Panc1 (cell line): ENCODE results near the gene SLC22A5. TPM values are rescaled to one million over a fixed set of nuclear protein-coding genes. Genes with fewer than 3 reads are reported as not detected.

ENCODE experiments used
- ATAC-seq: fragments of 200-7000 bp; cut with Tn5 transposase; 2 replicates; pipeline ENCODE4 v1.9.1; 2020; ENCODE audit warnings: mild to moderate bottlenecking, moderate library complexity
- BruUV-seq: library from RNA; stranded (reverse); fragments of 400-500 nt; replicated peaks from 2 replicates; lab custom pipeline; 2021; lab: Mats Ljungman, UMichigan
- CTCF ChIA-PET: fragments of 300-600 bp; sonication (Branson Sonifier 250); formaldehyde crosslinking; loops from one replicate; lab custom pipeline; 2022; ENCODE audit warnings: antibody characterized with exemption; lab: Charles Lee
- POLR2A ChIA-PET: fragments of 300-600 bp; sonication (Branson Sonifier 250); formaldehyde crosslinking; loops from one replicate; lab custom pipeline; 2022; ENCODE audit warnings: antibody characterized with exemption; lab: Charles Lee
- DNase-seq: peaks from one replicate; pipeline ENCODE4 v3.0.0-alpha.2; 2010; ENCODE audit warnings: low read depth, low spot score
- H3K27ac ChIP-seq: 2 replicates; pipeline ENCODE4 v1.5.1; 2011; ENCODE audit warnings: mild to moderate bottlenecking, low read length, inconsistent platforms
- H3K27me3 ChIP-seq: fragments of 200-500 bp; sonication (Bioruptor generic); 2 replicates; pipeline ENCODE4 v1.6.0; 2014; ENCODE audit warnings: low read length, inconsistent platforms; ENCODE audit not compliant: control insufficient read depth, insufficient read depth
- H3K36me3 ChIP-seq: fragments of 200-500 bp; sonication (Bioruptor generic); 2 replicates; pipeline ENCODE4 v1.5.1; 2014; ENCODE audit warnings: inconsistent platforms, mild to moderate bottlenecking, low read length, moderate library complexity; ENCODE audit not compliant: control insufficient read depth, insufficient read depth
- H3K4me1 ChIP-seq: 2 replicates; pipeline ENCODE4 v1.5.1; 2011; ENCODE audit warnings: inconsistent platforms, mild to moderate bottlenecking, low read length, moderate library complexity; ENCODE audit not compliant: control insufficient read depth, insufficient read depth
- H3K4me3 ChIP-seq, 2 experiments: 2 replicates each; pipeline ENCODE4 v1.5.1; 2011 to 2012; ENCODE audit warnings: low read depth in 2 of 2, low read length in 2 of 2, mild to moderate bottlenecking in 2 of 2, inconsistent platforms in 1 of 2, moderate library complexity in 1 of 2
- H3K9me3 ChIP-seq: fragments of 200-500 bp; sonication (Bioruptor generic); 2 replicates; pipeline ENCODE4 v1.5.1; 2014; ENCODE audit warnings: low read depth, mild to moderate bottlenecking, inconsistent platforms, low read length, moderate library complexity; ENCODE audit not compliant: control insufficient read depth, insufficient read depth
- CTCF ChIP-seq: fragments of 450-650 bp; IDR thresholded peaks from 2 replicates; pipeline ENCODE4 v1.5.1; 2017; ENCODE audit warnings: mild to moderate bottlenecking
- POLR2AphosphoS5 ChIP-seq: IDR thresholded peaks from 2 replicates; pipeline ENCODE4 v1.6.1; 2012; ENCODE audit warnings: mild to moderate bottlenecking, low read depth, low read length, moderate library complexity
- SIN3A ChIP-seq: IDR thresholded peaks from 2 replicates; pipeline ENCODE4 v1.6.1; 2012; ENCODE audit warnings: low read depth, mild to moderate bottlenecking, low read length, moderate library complexity, borderline replicate concordance; ENCODE audit not compliant: insufficient read depth
- TCF7L2 ChIP-seq: IDR thresholded peaks from 2 replicates; pipeline ENCODE4 v1.6.1; 2011; ENCODE audit warnings: mild to moderate bottlenecking, low read depth, low read length, inconsistent platforms
- in situ Hi-C: cut with HindIII; loops from 2 replicates; pipeline ENCODE4 v1.10.0; 2016; ENCODE audit warnings: low sequenced_read_pairs, low pct_unique_long_range_greater_than_20kb
- intact Hi-C: fragments of 100-400 bp; cut with micrococcal nuclease; formaldehyde crosslinking; loops from one replicate; pipeline ENCODE4 v1.10.0; 2022; ENCODE audit not compliant: unreplicated experiment
- total RNA-seq: library from RNA; stranded (reverse); gene quantifications from one replicate; pipeline ENCODE4 v1.2.1, GENCODE V29; 2021; ENCODE audit not compliant: unreplicated experiment
- TF ChIP-seq, protein P1 (sequence below), 2 experiments: IDR thresholded peaks; 2 replicates each; pipeline ENCODE4 v1.6.1; 2011 to 2012; ENCODE audit warnings: low read depth in 2 of 2, control low read depth in 1 of 2, low read length in 1 of 2, mild to moderate bottlenecking in 1 of 2, moderate library complexity in 1 of 2; ENCODE audit not compliant: insufficient read depth in 1 of 2

SLC22A5 gene
- total RNA-seq, 1 experiment from 2014 or later: 9.5 TPM

DNA sequence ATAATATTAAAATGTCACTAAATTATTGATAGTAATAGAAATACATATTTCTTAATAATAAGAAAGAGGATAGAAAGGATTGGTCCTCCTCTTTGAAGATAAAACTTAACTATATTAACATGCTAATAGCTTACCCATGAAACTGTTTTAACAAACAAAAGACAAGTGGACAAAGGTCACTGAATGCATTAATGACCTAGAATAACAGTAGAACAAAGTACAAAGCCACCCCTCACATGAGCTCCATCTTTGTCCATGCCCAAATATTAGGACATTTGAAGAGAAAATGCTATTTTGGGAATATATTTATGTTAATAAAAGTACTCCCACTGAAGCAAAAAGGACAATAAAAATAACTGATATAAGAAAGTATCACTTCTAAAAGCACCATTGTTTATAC, 34.1 kb upstream of the SLC22A5 start:
- no peak overlapping the region for H3K4me3 ChIP-seq
- H3K4me1 ChIP-seq: no peaks in the 10 kb centered on the region
- TF ChIP-seq SIN3A (no peak), TCF7L2 (no peak), CTCF (no peak), POLR2AphosphoS5 (no peak)
- TF ChIP-seq, protein P1, sequence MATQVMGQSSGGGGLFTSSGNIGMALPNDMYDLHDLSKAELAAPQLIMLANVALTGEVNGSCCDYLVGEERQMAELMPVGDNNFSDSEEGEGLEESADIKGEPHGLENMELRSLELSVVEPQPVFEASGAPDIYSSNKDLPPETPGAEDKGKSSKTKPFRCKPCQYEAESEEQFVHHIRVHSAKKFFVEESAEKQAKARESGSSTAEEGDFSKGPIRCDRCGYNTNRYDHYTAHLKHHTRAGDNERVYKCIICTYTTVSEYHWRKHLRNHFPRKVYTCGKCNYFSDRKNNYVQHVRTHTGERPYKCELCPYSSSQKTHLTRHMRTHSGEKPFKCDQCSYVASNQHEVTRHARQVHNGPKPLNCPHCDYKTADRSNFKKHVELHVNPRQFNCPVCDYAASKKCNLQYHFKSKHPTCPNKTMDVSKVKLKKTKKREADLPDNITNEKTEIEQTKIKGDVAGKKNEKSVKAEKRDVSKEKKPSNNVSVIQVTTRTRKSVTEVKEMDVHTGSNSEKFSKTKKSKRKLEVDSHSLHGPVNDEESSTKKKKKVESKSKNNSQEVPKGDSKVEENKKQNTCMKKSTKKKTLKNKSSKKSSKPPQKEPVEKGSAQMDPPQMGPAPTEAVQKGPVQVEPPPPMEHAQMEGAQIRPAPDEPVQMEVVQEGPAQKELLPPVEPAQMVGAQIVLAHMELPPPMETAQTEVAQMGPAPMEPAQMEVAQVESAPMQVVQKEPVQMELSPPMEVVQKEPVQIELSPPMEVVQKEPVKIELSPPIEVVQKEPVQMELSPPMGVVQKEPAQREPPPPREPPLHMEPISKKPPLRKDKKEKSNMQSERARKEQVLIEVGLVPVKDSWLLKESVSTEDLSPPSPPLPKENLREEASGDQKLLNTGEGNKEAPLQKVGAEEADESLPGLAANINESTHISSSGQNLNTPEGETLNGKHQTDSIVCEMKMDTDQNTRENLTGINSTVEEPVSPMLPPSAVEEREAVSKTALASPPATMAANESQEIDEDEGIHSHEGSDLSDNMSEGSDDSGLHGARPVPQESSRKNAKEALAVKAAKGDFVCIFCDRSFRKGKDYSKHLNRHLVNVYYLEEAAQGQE (IDR thresholded peaks at IDR 0.05; ENCODE audit: insufficient read depth in 1 of 2, low read depth in 2 of 2, low read length in 1 of 2): no peak
- ATAC-seq (no peak), DNase-seq (no peak)
- no peaks in the 10 kb centered on the region for H3K27me3 ChIP-seq
- H3K36me3 ChIP-seq: no peaks in the 10 kb centered on the region
- in situ Hi-C loops: no loop called here
- no peaks in the 10 kb centered on the region for H3K9me3 ChIP-seq
- intact Hi-C loops: no loop called here
- no peak overlapping the region for H3K27ac ChIP-seq
- ChIA-PET POLR2A (no interaction called here), CTCF (no interaction called here)
- no TSS peak for BruUV-seq

- TF ChIP-seq, protein P1 (IDR thresholded peaks at IDR 0.05; ENCODE audit: insufficient read depth in 1 of 2, low read depth in 2 of 2, low read length in 1 of 2): no peak
- TF ChIP-seq POLR2AphosphoS5: no peak
- Histone ChIP-seq H3K36me3 (no peaks in the 10 kb centered on the region), H3K27me3 (no peaks in the 10 kb centered on the region), H3K27ac (no peak overlapping the region), H3K4me3 (no peak overlapping the region), H3K4me1 (no peaks in the 10 kb centered on the region), H3K9me3 (no peaks in the 10 kb centered on the region)
- DNase-seq (no peak), ATAC-seq (no peak)
- intact Hi-C loops (no loop called here), in situ Hi-C loops (no loop called here)
- ChIA-PET CTCF (interaction anchor here (0.7 kb wide), 1 partner anchor 266 kb away, joined by 7 read pairs; the partner anchor contains the start of gene CSF2), POLR2A (no interaction called here)
- no TSS peak for BruUV-seq
Measured at GRCh38 chr5:132339502-132339901, 30.0 kb upstream of the SLC22A5 start.
